SK-N-SH treated with all-trans-retinoic acid at 6 μM for 48 hours (cell line): ENCODE results near the gene POLR3B.

Experiments
- ATAC-seq: fragments of 200-7000 bp; cut with Tn5 transposase; 3 replicates; pipeline ENCODE4 v1.9.1; 2020; ENCODE audit warnings: mild to moderate bottlenecking, moderate library complexity
- ARNTL ChIP-seq: fragments of 450-650 bp; formaldehyde crosslinking; IDR thresholded peaks from 2 replicates; pipeline ENCODE4 v1.5.0; 2020; ENCODE audit warnings: low read depth, mild to moderate bottlenecking, moderate library complexity, borderline replicate concordance
- BACH2 ChIP-seq: fragments of 250-450 bp; sonication (Bioruptor Pico); IDR thresholded peaks from 2 replicates; pipeline ENCODE4 v1.9.0; 2021; ENCODE audit warnings: mild to moderate bottlenecking, borderline replicate concordance
- CREB5 ChIP-seq: fragments of 250-450 bp; sonication (Bioruptor Pico); IDR thresholded peaks from 2 replicates; pipeline ENCODE4 v1.5.1; 2020; ENCODE audit warnings: low read depth, mild to moderate bottlenecking, moderate library complexity
- CSDC2 ChIP-seq: fragments of 250-450 bp; sonication (Bioruptor Pico); IDR thresholded peaks from 2 replicates; pipeline ENCODE4 v1.5.0; 2020; ENCODE audit warnings: mild to moderate bottlenecking, moderate library complexity
- CSRNP3 ChIP-seq: fragments of 250-450 bp; sonication (Bioruptor Pico); IDR thresholded peaks from 2 replicates; pipeline ENCODE4 v1.5.1; 2021; ENCODE audit warnings: mild to moderate bottlenecking, moderate library complexity
- ESRRG ChIP-seq: fragments of 250-450 bp; sonication (Bioruptor Pico); IDR thresholded peaks from 2 replicates; pipeline ENCODE4 v1.6.1; 2021; ENCODE audit warnings: mild to moderate bottlenecking
- GLIS3 ChIP-seq: fragments of 250-450 bp; sonication (Bioruptor Pico); IDR thresholded peaks from 2 replicates; pipeline ENCODE4 v1.5.0; 2020; ENCODE audit warnings: mild to moderate bottlenecking, moderate library complexity
- ISL1 ChIP-seq: fragments of 250-450 bp; sonication (Bioruptor Pico); IDR thresholded peaks from 2 replicates; pipeline ENCODE4 v2.1.2; 2022; ENCODE audit warnings: mild to moderate bottlenecking, moderate library complexity
- OSR1 ChIP-seq: fragments of 250-450 bp; sonication (Bioruptor Pico); IDR thresholded peaks from 2 replicates; pipeline ENCODE4 v1.8.0; 2022; ENCODE audit warnings: moderate library complexity, mild to moderate bottlenecking, inconsistent platforms
- POU6F1 ChIP-seq: fragments of 250-450 bp; sonication (Bioruptor Pico); IDR thresholded peaks from 2 replicates; pipeline ENCODE4 v1.8.0; 2021; ENCODE audit warnings: low read depth, mild to moderate bottlenecking, moderate library complexity, borderline replicate concordance
- PPARA ChIP-seq: fragments of 250-450 bp; sonication (Bioruptor Pico); IDR thresholded peaks from 2 replicates; pipeline ENCODE4 v1.5.0; 2020; ENCODE audit warnings: mild to moderate bottlenecking, borderline replicate concordance
- RARB ChIP-seq: fragments of 250-450 bp; sonication (Bioruptor Pico); IDR thresholded peaks from 2 replicates; pipeline ENCODE4 v1.8.0; 2021; ENCODE audit warnings: mild to moderate bottlenecking, moderate library complexity
- SNAI2 ChIP-seq: fragments of 250-450 bp; sonication (Bioruptor Pico); IDR thresholded peaks from 2 replicates; pipeline ENCODE4 v1.5.0; 2020; ENCODE audit warnings: mild to moderate bottlenecking, moderate library complexity
- TCF4 ChIP-seq: fragments of 250-450 bp; sonication (Bioruptor Pico); IDR thresholded peaks from 2 replicates; pipeline ENCODE4 v1.8.0; 2021; ENCODE audit warnings: mild to moderate bottlenecking, moderate library complexity, borderline replicate concordance
- TOX ChIP-seq: fragments of 250-450 bp; sonication (Bioruptor Pico); IDR thresholded peaks from 2 replicates; pipeline ENCODE4 v1.8.0; 2021; ENCODE audit warnings: mild to moderate bottlenecking, moderate library complexity, borderline replicate concordance
- ZC3H10 ChIP-seq: fragments of 250-450 bp; sonication (Bioruptor Pico); IDR thresholded peaks from 2 replicates; pipeline ENCODE4 v1.5.1; 2021; ENCODE audit warnings: mild to moderate bottlenecking, moderate library complexity
- ZFP3 ChIP-seq: fragments of 250-450 bp; sonication (Bioruptor Pico); IDR thresholded peaks from 2 replicates; pipeline ENCODE4 v1.5.0; 2020; ENCODE audit warnings: mild to moderate bottlenecking, moderate library complexity
- ZFP30 ChIP-seq: fragments of 450-650 bp; formaldehyde crosslinking; IDR thresholded peaks from 2 replicates; pipeline ENCODE4 v1.5.0; 2022; ENCODE audit warnings: mild to moderate bottlenecking, moderate library complexity
- ZNF565 ChIP-seq: fragments of 450-650 bp; formaldehyde crosslinking; conservative IDR thresholded peaks from 2 replicates; pipeline ENCODE4 v1.5.0; 2020; ENCODE audit warnings: low read depth, mild to moderate bottlenecking, moderate library complexity
- ZNF70 ChIP-seq: fragments of 450-650 bp; formaldehyde crosslinking; IDR thresholded peaks from 2 replicates; pipeline ENCODE4 v1.5.0; 2020; ENCODE audit warnings: mild to moderate bottlenecking, moderate library complexity
- ZNF8 ChIP-seq: fragments of 450-650 bp; formaldehyde crosslinking; IDR thresholded peaks from 2 replicates; pipeline ENCODE4 v1.5.0; 2020; ENCODE audit warnings: mild to moderate bottlenecking, moderate library complexity
- TF ChIP-seq, protein P1 (sequence below): fragments of 250-450 bp; sonication (Bioruptor Pico); IDR thresholded peaks from 2 replicates; pipeline ENCODE4 v1.8.0; 2020; ENCODE audit warnings: mild to moderate bottlenecking, moderate library complexity, borderline replicate concordance
- TF ChIP-seq, protein P2 (sequence below): fragments of 250-450 bp; sonication (Bioruptor Pico); IDR thresholded peaks from 2 replicates; pipeline ENCODE4 v1.5.0; 2020; ENCODE audit warnings: mild to moderate bottlenecking, moderate library complexity

POLR3B gene

DNA sequence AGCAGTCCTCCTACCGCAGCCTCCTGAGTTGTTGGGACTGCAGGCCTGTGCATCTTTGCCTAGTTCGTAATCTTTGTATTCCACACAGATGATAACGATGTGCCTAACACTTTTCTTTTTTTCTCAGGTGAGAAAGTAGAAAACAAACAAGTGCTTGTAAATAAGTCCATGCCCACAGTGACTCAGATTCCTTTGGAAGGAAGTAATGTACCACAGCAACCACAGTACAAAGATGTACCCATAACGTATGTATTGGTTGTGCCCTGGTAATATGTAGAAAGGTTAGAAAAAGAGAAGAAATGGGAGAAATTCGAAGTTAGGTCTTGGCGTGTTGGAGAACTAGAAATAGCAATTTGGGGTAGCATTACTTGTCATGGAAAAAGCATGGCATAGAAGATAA is 101.6 kb downstream of the POLR3B start:
- no peak for ATAC-seq
- TF ChIP-seq, protein P1, sequence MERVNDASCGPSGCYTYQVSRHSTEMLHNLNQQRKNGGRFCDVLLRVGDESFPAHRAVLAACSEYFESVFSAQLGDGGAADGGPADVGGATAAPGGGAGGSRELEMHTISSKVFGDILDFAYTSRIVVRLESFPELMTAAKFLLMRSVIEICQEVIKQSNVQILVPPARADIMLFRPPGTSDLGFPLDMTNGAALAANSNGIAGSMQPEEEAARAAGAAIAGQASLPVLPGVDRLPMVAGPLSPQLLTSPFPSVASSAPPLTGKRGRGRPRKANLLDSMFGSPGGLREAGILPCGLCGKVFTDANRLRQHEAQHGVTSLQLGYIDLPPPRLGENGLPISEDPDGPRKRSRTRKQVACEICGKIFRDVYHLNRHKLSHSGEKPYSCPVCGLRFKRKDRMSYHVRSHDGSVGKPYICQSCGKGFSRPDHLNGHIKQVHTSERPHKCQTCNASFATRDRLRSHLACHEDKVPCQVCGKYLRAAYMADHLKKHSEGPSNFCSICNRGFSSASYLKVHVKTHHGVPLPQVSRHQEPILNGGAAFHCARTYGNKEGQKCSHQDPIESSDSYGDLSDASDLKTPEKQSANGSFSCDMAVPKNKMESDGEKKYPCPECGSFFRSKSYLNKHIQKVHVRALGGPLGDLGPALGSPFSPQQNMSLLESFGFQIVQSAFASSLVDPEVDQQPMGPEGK (CRISPR knock-in tag): no peak
- no peak for TF ChIP-seq TOX
- no peak for TF ChIP-seq CSDC2
- TF ChIP-seq TCF4 (CRISPR knock-in tag): no peak
- no peak for TF ChIP-seq ARNTL
- no peak for TF ChIP-seq ZFP30 (CRISPR knock-in tag)
- no peak for TF ChIP-seq ZNF70 (CRISPR knock-in tag)
- TF ChIP-seq BACH2 (CRISPR knock-in tag): no peak
- TF ChIP-seq POU6F1 (CRISPR knock-in tag): no peak
- TF ChIP-seq ZNF565 (CRISPR knock-in tag): no peak
- TF ChIP-seq, protein P2, sequence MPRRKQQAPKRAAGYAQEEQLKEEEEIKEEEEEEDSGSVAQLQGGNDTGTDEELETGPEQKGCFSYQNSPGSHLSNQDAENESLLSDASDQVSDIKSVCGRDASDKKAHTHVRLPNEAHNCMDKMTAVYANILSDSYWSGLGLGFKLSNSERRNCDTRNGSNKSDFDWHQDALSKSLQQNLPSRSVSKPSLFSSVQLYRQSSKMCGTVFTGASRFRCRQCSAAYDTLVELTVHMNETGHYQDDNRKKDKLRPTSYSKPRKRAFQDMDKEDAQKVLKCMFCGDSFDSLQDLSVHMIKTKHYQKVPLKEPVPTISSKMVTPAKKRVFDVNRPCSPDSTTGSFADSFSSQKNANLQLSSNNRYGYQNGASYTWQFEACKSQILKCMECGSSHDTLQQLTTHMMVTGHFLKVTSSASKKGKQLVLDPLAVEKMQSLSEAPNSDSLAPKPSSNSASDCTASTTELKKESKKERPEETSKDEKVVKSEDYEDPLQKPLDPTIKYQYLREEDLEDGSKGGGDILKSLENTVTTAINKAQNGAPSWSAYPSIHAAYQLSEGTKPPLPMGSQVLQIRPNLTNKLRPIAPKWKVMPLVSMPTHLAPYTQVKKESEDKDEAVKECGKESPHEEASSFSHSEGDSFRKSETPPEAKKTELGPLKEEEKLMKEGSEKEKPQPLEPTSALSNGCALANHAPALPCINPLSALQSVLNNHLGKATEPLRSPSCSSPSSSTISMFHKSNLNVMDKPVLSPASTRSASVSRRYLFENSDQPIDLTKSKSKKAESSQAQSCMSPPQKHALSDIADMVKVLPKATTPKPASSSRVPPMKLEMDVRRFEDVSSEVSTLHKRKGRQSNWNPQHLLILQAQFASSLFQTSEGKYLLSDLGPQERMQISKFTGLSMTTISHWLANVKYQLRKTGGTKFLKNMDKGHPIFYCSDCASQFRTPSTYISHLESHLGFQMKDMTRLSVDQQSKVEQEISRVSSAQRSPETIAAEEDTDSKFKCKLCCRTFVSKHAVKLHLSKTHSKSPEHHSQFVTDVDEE: no peak

DNA sequence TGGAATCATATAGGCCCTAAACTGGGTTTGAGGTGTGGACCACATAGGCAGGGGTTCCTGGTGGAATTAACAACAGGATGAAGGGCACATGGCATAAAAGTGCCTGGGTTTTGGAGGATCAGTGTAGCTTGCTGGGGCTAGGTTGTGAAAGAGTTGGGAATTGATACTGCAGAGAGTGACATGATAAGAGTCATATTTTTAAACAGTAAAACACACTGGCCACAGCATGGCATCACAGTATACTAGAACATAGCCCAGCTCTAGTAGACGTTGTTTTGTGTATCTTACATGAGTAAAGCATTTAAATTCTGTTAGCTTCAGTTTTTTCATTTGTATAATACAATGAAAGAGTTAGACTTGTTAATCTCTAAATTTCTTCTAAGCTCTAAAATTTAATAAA is 102.0 kb downstream of the POLR3B start:
- no peak for TF ChIP-seq ZFP3 (CRISPR knock-in tag)
- no peak for TF ChIP-seq TCF4 (CRISPR knock-in tag)
- TF ChIP-seq, protein P2: no peak
- TF ChIP-seq PPARA (CRISPR knock-in tag): no peak
- no peak for TF ChIP-seq RARB (CRISPR knock-in tag)
- TF ChIP-seq ARNTL: no peak
- no peak for TF ChIP-seq ZNF8 (CRISPR knock-in tag)
- no peak for TF ChIP-seq ESRRG (CRISPR knock-in tag)
- TF ChIP-seq CSRNP3 (CRISPR knock-in tag): no peak
- no peak for TF ChIP-seq SNAI2 (CRISPR knock-in tag)
- no peak for TF ChIP-seq CREB5
- TF ChIP-seq ISL1: no peak
- no peak for TF ChIP-seq TOX
- TF ChIP-seq CSDC2: no peak
- no peak for TF ChIP-seq ZFP30 (CRISPR knock-in tag)
- TF ChIP-seq POU6F1 (CRISPR knock-in tag): no peak
- no peak for TF ChIP-seq OSR1 (CRISPR knock-in tag)
- TF ChIP-seq GLIS3 (CRISPR knock-in tag): no peak
- TF ChIP-seq ZC3H10: no peak
- no peak for TF ChIP-seq ZNF565 (CRISPR knock-in tag)
- no peak for ATAC-seq
